IMR-90 (cell line): ENCODE data around the gene DVL2. TPM values are rescaled to one million over a fixed set of nuclear protein-coding genes. Genes with fewer than 3 reads are reported as not detected.

Experiments used
- polyA plus RNA-seq, 3 experiments: library from polyadenylated mRNA; depleted of rRNA; stranded (reverse); fragments of >200 nt; gene quantifications; 2 replicates each; pipeline ENCODE4 v1.2.3, GENCODE V29; 2012; ENCODE audit warnings: low replicate concordance in 1 of 3
- total RNA-seq: library from RNA; depleted of rRNA; stranded (reverse); fragments of >200 nt; gene quantifications from 2 replicates; pipeline ENCODE4 v1.2.3, GENCODE V29; 2012
- TF ChIP-seq, protein P1 (sequence below): fragments of 150-350 bp; IDR thresholded peaks from 2 replicates; pipeline ENCODE4 v1.6.1; 2016; ENCODE audit warnings: low read depth, mild to moderate bottlenecking, low read length, moderate library complexity, borderline replicate concordance
- TF ChIP-seq, protein P2 (sequence below): fragments of 150-350 bp; IDR thresholded peaks from 2 replicates; pipeline ENCODE4 v1.6.1; 2017; ENCODE audit warnings: mild to moderate bottlenecking, antibody characterized with exemption, low read length, low read depth

Gene DVL2
- total and polyA plus RNA-seq, 2 of the 4 experiments (the other 2 are of a cell fraction) = 11.8 to 21.3 TPM

DNA sequence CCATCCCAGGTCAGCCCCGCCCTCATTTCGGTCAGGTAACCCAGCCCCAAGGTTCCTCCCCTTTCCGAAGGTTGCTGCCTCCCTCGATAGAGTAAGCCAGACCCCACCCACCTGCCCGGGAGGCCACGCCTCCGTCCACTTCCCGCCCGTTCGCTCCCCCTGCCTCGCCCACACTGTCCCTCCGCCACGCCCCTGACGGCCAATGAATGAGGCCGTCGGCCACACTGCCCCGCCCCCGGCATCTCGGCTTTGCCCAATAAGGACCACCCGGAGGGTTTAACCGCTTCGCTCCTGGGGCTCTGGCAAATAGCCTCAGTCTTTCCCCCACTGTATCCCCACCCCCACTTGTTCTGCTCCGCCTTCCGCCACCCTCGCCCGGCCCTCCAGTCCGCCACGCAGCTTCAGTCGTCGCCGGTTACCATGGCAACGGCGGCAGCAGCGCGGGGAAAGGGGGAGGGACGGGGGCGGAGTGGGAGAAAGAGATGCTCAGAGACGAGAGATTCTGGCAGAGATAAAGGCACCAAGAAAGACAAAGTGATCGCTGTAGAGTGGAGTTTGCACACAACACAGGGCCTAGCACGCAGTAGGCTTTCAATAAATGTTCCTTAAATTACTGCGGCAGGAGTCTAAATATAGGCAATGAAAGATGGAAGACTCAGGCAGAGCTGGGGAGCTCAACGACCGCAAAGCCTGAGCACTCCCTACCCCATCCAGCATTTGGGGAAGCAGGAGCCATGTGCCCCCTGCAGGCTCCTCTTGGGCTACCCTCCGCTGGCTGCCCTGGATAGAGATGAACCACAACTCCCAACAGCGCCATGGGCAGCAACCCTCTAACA is 19.8 kb downstream of the DVL2 start (continued):
- TF ChIP-seq, protein P1, sequence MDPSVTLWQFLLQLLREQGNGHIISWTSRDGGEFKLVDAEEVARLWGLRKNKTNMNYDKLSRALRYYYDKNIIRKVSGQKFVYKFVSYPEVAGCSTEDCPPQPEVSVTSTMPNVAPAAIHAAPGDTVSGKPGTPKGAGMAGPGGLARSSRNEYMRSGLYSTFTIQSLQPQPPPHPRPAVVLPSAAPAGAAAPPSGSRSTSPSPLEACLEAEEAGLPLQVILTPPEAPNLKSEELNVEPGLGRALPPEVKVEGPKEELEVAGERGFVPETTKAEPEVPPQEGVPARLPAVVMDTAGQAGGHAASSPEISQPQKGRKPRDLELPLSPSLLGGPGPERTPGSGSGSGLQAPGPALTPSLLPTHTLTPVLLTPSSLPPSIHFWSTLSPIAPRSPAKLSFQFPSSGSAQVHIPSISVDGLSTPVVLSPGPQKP = no peak
- TF ChIP-seq, protein P2, sequence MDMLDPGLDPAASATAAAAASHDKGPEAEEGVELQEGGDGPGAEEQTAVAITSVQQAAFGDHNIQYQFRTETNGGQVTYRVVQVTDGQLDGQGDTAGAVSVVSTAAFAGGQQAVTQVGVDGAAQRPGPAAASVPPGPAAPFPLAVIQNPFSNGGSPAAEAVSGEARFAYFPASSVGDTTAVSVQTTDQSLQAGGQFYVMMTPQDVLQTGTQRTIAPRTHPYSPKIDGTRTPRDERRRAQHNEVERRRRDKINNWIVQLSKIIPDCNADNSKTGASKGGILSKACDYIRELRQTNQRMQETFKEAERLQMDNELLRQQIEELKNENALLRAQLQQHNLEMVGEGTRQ = peak; percentile 30; the same call in 1 of the 2 replicates
